HG02678 (cell line): Measurements from ENCODE around the gene NEMP1.
"Not testable (repeated sequence)": the region's sequence is repeated elsewhere in the genome, so short reads cannot be mapped to it uniquely, and the experiment has no call there.

ENCODE experiments used
- ATAC-seq: cut with Tn5 transposase; IDR thresholded peaks from one replicate; pipeline ENCODE4 v1.9.1; 2021; ENCODE audit warnings: mild to moderate bottlenecking, moderate library complexity; ENCODE audit not compliant: unreplicated experiment

Gene NEMP1, protein sequence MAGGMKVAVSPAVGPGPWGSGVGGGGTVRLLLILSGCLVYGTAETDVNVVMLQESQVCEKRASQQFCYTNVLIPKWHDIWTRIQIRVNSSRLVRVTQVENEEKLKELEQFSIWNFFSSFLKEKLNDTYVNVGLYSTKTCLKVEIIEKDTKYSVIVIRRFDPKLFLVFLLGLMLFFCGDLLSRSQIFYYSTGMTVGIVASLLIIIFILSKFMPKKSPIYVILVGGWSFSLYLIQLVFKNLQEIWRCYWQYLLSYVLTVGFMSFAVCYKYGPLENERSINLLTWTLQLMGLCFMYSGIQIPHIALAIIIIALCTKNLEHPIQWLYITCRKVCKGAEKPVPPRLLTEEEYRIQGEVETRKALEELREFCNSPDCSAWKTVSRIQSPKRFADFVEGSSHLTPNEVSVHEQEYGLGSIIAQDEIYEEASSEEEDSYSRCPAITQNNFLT

GRCh38 chr12:57078519-57079404 lies at the start of gene NEMP1:
Gene NEMP1 (minus strand): TSS chr12:57078791. CDS start chr12:57078745, 46 bp downstream.
- peak; percentile 97 for ATAC-seq

- ATAC-seq = no peak
Observed at GRCh38 chr12:57127726-57128518, 49.3 kb upstream of the NEMP1 start, which contains the start of gene LRP1. Gene LRP1 (plus strand): TSS chr12:57128483. CDS start chr12:57128965, 482 bp downstream.

DNA sequence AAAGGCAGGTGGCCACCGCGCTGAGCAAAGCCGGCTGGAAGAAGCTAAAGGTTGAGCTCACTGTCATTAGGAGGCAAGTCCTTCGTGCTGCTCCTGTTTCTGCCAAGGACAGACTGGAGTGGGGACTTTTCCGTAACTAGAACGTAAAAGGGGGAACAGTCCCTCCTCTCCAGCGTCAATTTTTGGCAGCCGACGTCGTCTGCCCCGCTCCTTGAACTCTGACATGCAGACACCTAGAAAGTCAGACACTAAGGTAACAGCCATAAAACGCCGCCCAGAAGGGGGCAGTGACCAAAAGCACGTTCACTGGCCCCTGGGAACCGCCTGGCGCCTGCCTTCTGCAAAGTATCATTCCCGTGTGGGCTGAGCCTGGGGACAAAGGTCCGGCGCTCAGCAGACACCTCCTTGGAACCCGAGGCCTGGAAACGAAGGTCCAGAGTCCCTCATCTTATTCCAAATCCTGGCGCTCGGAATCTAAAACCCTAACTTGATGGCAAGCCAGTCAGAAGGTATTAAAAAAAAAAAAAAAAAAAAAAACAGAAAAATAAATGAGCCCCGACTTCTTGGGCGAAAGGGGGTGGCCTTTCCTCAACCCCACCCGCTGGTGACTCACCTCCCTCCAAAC lies 48.6 kb upstream of the NEMP1 start:
- no peak for ATAC-seq

DNA sequence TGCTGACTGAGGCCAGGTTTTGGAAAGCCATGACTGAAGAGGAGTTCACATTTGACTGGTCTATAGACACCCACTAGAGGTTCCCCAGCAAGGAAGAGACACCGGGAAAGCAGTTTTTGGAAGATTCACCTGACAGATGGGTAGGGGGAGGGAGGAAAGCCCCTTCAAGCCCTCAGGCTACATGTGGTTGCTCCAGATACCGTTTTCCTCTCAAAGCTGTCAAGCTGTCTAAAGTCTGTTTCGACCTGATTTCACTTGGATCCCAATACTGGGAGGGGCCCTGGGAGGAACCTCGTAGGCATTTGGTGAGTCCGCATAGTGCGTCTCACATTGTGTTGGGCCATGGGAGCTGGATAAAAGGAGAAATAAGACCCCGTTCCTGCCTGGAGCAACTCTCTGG lies 48.0 kb upstream of the NEMP1 start:
- ATAC-seq = no peak

- ATAC-seq = no peak
Observed at GRCh38 chr12:57126061-57126460, 47.5 kb upstream of the NEMP1 start.

- ATAC-seq = peak; percentile 48
Observed at GRCh38 chr12:57124261-57124877, 45.8 kb upstream of the NEMP1 start.

GRCh38 chr12:57123813-57124212 lies 45.2 kb upstream of the NEMP1 start:
- ATAC-seq = no peak

DNA sequence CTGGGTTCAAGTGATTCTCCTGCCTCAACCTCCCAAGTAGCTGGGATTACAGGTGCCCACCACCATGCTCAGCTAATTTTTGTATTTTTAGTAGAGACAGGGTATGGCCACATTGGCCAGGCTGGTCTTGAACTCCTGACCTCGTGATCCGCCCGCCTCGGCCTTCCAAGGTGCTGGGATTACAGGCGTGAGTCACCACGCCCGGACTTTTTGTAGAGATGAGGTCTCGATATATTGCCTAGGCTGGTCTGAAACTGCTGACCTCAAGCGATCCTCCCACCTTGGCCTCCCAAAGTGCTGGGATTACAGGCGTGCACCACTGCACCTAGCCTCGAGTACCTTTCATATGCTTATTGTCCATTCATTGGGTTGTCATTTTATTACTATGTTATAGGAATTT lies 42.1 kb upstream of the NEMP1 start:
- ATAC-seq = not testable (repeated sequence)

DNA sequence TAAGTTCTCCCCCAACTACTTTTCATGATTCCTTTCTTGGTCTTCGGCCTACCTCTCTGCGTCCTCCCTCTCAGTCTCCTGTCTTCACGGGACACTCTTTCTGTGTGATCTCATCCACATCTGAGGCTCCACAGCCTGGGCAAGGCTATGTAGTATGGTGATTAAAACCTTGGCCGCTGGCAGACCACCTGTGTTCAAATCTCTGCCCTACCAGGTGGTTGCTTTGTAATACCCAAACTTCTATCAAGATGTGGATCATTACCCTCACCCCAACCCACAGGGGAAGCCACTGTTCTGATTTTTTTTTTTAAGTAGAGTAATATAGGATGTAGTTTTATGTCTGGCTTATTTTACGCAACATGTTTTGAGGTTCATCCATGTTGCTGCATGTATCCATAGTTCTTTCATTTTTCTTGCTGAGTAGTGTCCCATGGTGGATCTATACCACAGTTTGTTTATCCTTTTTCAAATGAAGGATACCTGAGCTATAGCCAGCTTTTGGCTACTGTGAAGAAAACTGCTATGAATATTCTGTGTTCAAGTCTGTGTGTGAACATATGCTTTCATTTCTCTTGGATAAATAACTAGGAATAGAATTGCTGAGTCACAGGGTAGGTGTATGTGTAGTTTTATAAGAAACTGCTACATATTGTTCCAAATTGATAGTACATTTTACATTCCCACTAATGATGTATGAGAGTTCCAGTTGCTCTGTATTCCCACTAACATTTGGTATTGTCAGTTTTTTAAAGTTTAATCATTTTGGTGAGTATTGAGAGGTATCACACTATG lies 40.9 kb upstream of the NEMP1 start:
- ATAC-seq = no peak

DNA sequence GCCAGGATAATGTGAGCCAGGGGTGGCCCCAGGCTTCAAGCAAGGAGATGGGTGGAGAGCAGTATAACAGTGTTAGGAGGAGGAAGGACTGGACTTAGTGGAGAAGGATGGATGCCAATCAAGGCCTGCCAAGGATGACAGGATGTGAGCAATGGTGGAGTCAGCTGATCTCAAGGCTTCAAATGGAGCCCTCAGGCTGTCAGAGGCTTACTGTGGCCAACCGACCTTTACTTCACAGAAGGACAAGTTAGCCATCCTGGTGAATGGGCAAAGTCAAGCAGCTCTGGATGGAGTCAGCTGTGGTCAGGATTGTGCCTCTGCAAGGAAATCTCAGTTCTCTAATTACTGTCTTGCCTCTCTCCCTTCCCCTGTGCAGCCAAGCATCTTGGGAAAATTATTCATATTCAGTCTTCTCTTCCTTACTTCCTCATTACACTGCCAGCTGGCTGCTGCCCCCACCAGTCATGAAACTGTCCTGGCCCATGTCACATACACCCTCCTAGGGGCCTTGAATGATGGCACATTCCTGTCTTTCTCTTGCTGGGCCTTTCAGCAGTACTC lies 40.2 kb upstream of the NEMP1 start:
- ATAC-seq = no peak

DNA sequence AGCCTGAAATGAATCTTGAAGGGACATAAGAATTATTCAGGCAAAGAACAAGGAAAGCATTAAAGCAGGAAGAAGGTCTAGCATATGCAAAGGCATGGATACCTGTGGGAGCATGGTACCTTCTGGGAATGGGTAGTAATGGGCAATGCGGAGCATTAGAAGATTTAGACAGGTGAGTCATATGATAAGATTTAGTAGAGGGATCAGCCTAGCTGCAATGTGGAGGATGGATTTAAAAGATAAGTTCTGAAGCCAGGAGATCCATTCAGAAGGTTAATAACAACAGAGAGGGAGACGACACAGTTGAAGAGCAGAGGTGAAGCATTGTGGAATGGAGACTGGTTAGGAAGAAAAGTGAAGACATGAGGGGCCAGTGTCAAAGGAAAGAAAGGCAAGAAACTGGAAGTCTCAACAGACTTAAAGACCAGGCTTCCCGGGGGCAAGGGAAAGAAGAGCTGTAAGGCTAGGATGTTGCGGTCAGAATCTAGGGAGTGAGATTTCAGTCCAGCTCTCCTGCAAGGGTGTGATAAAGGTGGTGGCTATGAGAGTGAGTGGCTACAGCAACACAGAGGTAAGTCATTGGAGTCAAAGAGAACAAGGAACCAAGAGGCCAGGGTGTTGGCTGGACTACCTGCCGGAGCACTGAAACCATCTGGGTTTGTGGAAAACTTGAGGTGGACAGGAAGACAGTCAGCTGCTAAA lies 38.1 kb upstream of the NEMP1 start:
- ATAC-seq = no peak

- no peak for ATAC-seq
Observed at GRCh38 chr12:57112492-57113294, 34.1 kb upstream of the NEMP1 start.

GRCh38 chr12:57111031-57111734 lies 32.6 kb upstream of the NEMP1 start, which contains the start of gene STAT6:
Gene STAT6 (minus strand): TSS chr12:57111362. CDS start chr12:57108278, 3,084 bp downstream.
- ATAC-seq = peak; percentile 59

DNA sequence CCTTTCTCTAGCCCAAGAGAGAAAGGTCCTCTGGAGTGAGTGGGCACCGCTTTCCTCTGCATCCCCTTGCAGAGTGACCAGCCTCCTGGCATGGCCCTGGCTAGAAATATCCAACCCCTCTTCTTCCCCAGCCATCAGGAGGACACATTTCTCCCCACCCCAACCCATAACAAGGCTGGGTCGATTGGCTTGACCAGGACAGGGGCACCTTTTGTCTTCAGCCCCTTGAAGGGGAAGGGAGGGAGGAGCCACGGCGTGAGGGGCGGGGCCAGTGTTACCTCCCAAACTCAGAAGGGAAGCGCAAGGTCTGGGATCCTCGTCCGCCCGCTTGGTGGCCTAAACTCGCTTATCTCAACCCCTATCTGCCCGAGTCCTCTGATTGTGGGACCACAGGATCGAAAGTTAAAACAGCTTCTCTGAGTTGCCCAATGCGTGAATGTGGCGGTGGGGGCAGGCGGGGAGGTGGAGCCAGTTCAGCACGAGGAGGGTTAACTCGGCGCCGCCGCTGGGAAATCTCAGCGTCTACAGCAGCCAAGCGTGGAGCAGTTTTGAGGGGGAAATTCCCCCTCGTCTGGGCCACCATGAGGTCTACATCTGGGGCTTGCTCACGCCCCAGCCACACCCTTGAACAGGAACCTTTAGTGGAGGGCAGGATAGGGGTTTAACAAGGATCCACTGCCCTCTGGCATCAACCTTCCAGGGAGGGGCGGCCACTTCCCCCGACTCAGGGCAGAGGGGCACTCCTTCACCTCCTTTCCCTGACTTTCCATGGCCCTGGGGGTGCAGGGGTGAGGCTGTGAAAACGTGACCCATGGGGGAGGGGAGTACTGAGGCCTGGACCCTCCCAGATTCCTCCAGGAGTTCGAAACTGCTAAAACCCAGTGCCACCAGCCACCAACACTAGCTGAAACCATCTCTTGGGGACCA lies 31.8 kb upstream of the NEMP1 start:
- ATAC-seq = peak; percentile 43

DNA sequence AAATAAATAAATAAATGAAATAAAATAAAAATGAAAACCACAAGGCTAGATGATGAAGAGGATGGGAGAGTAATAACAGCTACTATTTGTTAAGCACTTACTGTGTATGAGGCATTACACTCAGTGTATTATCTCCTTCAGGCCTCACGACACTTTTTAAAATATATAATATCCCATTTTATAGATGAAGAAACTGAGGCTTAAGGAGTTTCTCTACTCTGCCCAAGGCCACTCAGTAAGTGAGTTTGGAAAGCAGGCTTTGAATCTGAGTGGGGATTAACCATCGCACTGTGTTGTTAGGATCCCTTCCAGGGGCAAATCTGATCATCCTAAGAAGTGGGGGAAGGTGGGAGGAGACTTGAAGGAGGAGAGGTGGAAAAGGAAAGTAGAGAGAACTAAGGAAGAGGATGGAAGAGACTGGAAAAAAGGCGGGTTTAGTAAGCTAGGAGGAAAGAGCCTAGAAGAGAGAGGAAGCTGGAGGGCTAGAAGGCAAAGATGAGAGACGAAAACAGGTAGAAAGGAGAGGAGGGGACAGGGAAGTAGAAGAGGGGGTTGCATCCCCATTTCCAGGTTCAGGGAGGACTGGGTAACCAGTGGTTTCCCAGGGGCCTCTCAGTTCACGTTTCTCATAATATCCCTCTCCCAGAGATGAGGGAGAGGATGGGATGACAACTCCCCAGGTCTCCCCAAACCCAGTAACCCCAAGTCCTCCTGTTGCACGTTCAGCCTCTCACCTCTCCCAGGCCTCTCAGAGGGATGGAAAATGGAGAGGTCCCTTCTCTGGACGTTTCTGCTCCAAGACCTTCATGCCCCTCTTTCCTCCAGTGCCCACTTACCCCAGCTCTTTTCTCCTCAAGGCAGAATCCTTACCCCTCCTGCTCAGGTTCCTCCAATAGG lies 30.9 kb upstream of the NEMP1 start:
- ATAC-seq = no peak
